PC-3 (cell line): ENCODE measurements around the gene WNK2.

Experiments used
- EZH2 ChIP-seq: fragments of 300-600 bp; sonication (generic); IDR thresholded peaks from one replicate; pipeline ENCODE4 v1.6.1; 2017; ENCODE audit warnings: antibody characterized with exemption, mild to moderate bottlenecking, low read length; ENCODE audit not compliant: unreplicated experiment
- EZH2phosphoT487 ChIP-seq: fragments of 300-600 bp; sonication (generic); IDR thresholded peaks from 2 replicates; pipeline ENCODE4 v1.6.1; 2018; ENCODE audit warnings: mild to moderate bottlenecking, antibody characterized with exemption, low read length, borderline replicate concordance
- TF ChIP-seq, protein P1 (sequence below): fragments of 300-600 bp; sonication (generic); conservative IDR thresholded peaks from 2 replicates; pipeline ENCODE4 v1.5.1; 2017; ENCODE audit warnings: antibody characterized with exemption, low read depth, mild to moderate bottlenecking, low read length

DNA sequence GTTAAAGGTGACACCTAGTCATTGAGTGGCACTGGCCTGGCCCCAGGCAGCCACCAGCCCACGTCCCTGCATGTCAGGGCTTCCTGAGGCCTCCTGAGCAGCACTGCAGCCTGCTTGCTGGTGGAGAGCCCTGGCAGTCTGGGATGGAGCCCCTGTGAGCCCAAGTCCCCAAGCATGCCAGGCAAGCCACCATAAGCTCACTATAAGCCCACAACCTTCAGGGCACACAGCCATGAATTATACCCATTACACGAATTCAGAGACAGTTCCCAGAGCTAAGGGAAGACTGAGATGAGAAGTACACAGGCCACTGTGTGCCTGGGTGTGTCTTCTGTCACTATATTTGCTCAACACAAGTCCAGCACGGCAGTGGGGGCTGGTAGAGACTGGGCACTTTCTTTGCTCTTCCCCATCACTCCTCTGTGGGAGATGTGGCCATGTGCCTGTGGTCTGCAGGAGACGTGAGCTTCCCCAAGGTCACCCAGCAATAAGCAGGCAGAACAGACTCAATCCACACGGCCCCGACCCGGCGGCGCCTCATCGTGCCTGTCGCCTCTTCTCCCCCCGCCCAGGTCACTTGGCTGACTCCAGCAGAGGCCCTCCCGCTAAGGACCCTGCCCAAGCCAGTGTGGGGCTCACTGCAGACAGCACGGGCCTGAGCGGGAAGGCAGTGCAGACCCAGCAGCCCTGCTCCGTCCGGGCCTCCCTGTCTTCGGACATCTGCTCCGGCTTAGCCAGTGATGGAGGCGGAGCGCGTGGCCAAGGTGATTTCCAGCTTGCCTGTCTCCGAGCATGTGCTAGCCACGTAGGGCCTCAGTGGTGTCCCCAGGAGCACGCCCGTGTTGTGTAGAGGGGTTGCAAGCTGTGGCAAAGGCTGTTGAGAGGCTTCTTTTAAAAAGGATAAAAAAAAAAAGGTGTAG is 114.8 kb downstream of the WNK2 start:
- TF ChIP-seq, protein P1, sequence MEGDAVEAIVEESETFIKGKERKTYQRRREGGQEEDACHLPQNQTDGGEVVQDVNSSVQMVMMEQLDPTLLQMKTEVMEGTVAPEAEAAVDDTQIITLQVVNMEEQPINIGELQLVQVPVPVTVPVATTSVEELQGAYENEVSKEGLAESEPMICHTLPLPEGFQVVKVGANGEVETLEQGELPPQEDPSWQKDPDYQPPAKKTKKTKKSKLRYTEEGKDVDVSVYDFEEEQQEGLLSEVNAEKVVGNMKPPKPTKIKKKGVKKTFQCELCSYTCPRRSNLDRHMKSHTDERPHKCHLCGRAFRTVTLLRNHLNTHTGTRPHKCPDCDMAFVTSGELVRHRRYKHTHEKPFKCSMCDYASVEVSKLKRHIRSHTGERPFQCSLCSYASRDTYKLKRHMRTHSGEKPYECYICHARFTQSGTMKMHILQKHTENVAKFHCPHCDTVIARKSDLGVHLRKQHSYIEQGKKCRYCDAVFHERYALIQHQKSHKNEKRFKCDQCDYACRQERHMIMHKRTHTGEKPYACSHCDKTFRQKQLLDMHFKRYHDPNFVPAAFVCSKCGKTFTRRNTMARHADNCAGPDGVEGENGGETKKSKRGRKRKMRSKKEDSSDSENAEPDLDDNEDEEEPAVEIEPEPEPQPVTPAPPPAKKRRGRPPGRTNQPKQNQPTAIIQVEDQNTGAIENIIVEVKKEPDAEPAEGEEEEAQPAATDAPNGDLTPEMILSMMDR: no peak
- TF ChIP-seq EZH2phosphoT487 (no peak), EZH2 (no peak)
